Neuronal stem cell (in vitro differentiated cells): Measurements from ENCODE around the gene GNG13.

ENCODE experiments used
- DNase-seq: peaks from one replicate; pipeline ENCODE4 v3.0.0-alpha.2; 2013; ENCODE audit warnings: low spot score
- H2AFZ ChIP-seq: one replicate; pipeline ENCODE4 v1.6.1; 2013; ENCODE audit warnings: mild to moderate bottlenecking, low read length, inconsistent platforms
- H2AK5ac ChIP-seq: 2 replicates; pipeline ENCODE4 v1.6.1; 2013; ENCODE audit warnings: low read depth, mild to moderate bottlenecking, inconsistent platforms, low read length, moderate library complexity, mixed read lengths
- H2BK120ac ChIP-seq: 2 replicates; pipeline ENCODE4 v1.6.1; 2013; ENCODE audit warnings: low read depth, mild to moderate bottlenecking, inconsistent platforms, low read length, moderate library complexity, mixed read lengths
- H2BK12ac ChIP-seq: one replicate; pipeline ENCODE4 v1.6.1; 2013; ENCODE audit warnings: low read length, inconsistent platforms
- H2BK15ac ChIP-seq: 2 replicates; pipeline ENCODE4 v1.6.1; 2013; ENCODE audit warnings: mild to moderate bottlenecking, low read length, inconsistent platforms, mixed read lengths
- H2BK5ac ChIP-seq: one replicate; pipeline ENCODE4 v1.6.1; 2013; ENCODE audit warnings: inconsistent platforms, mild to moderate bottlenecking, low read length, moderate library complexity
- H3K14ac ChIP-seq: one replicate; pipeline ENCODE4 v1.6.1; 2013; ENCODE audit warnings: low read length, inconsistent platforms
- H3K18ac ChIP-seq: 2 replicates; pipeline ENCODE4 v1.6.1; 2013; ENCODE audit warnings: low read length, inconsistent platforms
- H3K23ac ChIP-seq: 2 replicates; pipeline ENCODE4 v1.6.1; 2013; ENCODE audit warnings: low read depth, mild to moderate bottlenecking, mixed read lengths, low read length, inconsistent platforms; ENCODE audit not compliant: poor library complexity
- H3K27ac ChIP-seq: replicated peaks from 3 replicates; pipeline ENCODE4 v1.5.1; 2013; ENCODE audit warnings: low read length, inconsistent platforms
- H3K27me3 ChIP-seq, 3 experiments: 2 replicates each; pipeline ENCODE4 v1.6.1; 2013; ENCODE audit warnings: low read length in 3 of 3, mild to moderate bottlenecking in 2 of 3, inconsistent platforms in 1 of 3, low read depth in 1 of 3, mixed read lengths in 1 of 3, moderate library complexity in 1 of 3; ENCODE audit not compliant: control insufficient read depth in 3 of 3, insufficient read depth in 3 of 3
- H3K36me3 ChIP-seq, 2 donors: replicated peaks in 1 of 2; 2 replicates each; pipeline ENCODE4 v1.6.1; 2013; ENCODE audit warnings: low read length in 2 of 2; ENCODE audit not compliant: control insufficient read depth in 2 of 2, insufficient read depth in 2 of 2
- H3K4ac ChIP-seq: 2 replicates; pipeline ENCODE4 v1.6.1; 2013; ENCODE audit warnings: inconsistent platforms, mild to moderate bottlenecking, low read length, moderate library complexity
- H3K4me1 ChIP-seq, 2 donors: 1 replicate in 1 of 2; 2 replicates in 1 of 2; pipeline ENCODE4 v1.6.1; 2013; ENCODE audit warnings: low read length in 2 of 2, low read depth in 1 of 2; ENCODE audit not compliant: control insufficient read depth in 2 of 2, insufficient read depth in 1 of 2
- H3K4me2 ChIP-seq: one replicate; pipeline ENCODE4 v1.6.1; 2013; ENCODE audit warnings: mild to moderate bottlenecking, low read length, inconsistent platforms; ENCODE audit not compliant: insufficient read depth, poor library complexity, severe bottlenecking
- H3K4me3 ChIP-seq, 2 donors: 2 replicates each; pipeline ENCODE4 v1.5.1; 2013; ENCODE audit warnings: low read length in 2 of 2, mild to moderate bottlenecking in 2 of 2, inconsistent platforms in 1 of 2, moderate library complexity in 1 of 2
- H3K79me1 ChIP-seq: one replicate; pipeline ENCODE4 v1.6.1; 2013; ENCODE audit warnings: low read depth, mild to moderate bottlenecking, inconsistent platforms, low read length, moderate library complexity
- H3K9ac ChIP-seq: one replicate; pipeline ENCODE4 v1.6.1; 2013; ENCODE audit warnings: mild to moderate bottlenecking, low read depth, low read length, inconsistent platforms; ENCODE audit not compliant: poor library complexity
- H3K9me3 ChIP-seq, 2 donors: replicated peaks in 1 of 2; 2 replicates each; pipeline versions ENCODE3 to v1.6.1; 2013; ENCODE audit warnings: low read length in 2 of 2, mild to moderate bottlenecking in 2 of 2, inconsistent platforms in 1 of 2, low read depth in 1 of 2, mixed read lengths in 1 of 2, moderate library complexity in 1 of 2; ENCODE audit not compliant: control insufficient read depth in 2 of 2, insufficient read depth in 1 of 2
- H4K8ac ChIP-seq: one replicate; pipeline ENCODE4 v1.6.1; 2013; ENCODE audit warnings: low read depth, mild to moderate bottlenecking, inconsistent platforms, low read length, moderate library complexity
- H4K91ac ChIP-seq: one replicate; pipeline ENCODE4 v1.6.1; 2013; ENCODE audit warnings: low read length, low read depth, mild to moderate bottlenecking, inconsistent platforms; ENCODE audit not compliant: poor library complexity
- WGBS, 2 donors: extraction: QIAGEN DNeasy Blood & Tissue Kit; methylation state at CpG; one replicate each; pipeline ENCODE4 v1.1.7; 2013; ENCODE audit warnings: missing lambda C conversion rate in 2 of 2, mixed read lengths in 1 of 2; ENCODE audit not compliant: insufficient read length in 2 of 2, insufficient replicate concordance in 1 of 2; ENCODE audit errors: extremely low coverage in 2 of 2; 5-methylcytosine and 5-hydroxymethylcytosine counted together

GNG13 gene

GRCh38 chr16:805474-805873 lies 4.9 kb upstream of the GNG13 start:
- Histone ChIP-seq H3K9ac (no peak overlapping the region), H2BK5ac (no peak overlapping the region), H2BK15ac (no peak overlapping the region), H4K8ac (no peak overlapping the region), H3K27me3 (peaks cover 0 to 34% (median 7%) of the 10 kb centered on the region in 3 experiments), H3K4me2 (no peak overlapping the region), H3K4ac (no peak overlapping the region), H2BK120ac (no peak overlapping the region), H3K18ac (no peak overlapping the region), H2BK12ac (no peak overlapping the region), H2AK5ac (peak overlapping the region; percentile 46), H3K79me1 (peaks cover 5% of the 10 kb centered on the region), H3K23ac (no peak overlapping the region), H4K91ac (no peak overlapping the region), H3K14ac (no peak overlapping the region), H3K36me3 (no peaks in the 10 kb centered on the region), H2AFZ (no peak overlapping the region), H3K4me1 (peaks cover 9 to 10% of the 10 kb centered on the region in 2 donors), H3K27ac (no peak overlapping the region), H3K9me3 (peaks cover 5 to 7% of the 10 kb centered on the region in 2 donors), H3K4me3 (no peak overlapping the region)
- no peak for DNase-seq
- WGBS, 2 donors = no CpG with 5 or more reads among the region's 17 CpGs

- no peak overlapping the region for H2BK120ac ChIP-seq
- H3K27ac ChIP-seq = no peak overlapping the region
- no peak overlapping the region for H2BK5ac ChIP-seq
- H3K18ac ChIP-seq = no peak overlapping the region
- H3K36me3 ChIP-seq = no peaks in the 10 kb centered on the region
- no peak overlapping the region for H3K4me3 ChIP-seq
- no peak overlapping the region for H3K4ac ChIP-seq
- H2BK15ac ChIP-seq = no peak overlapping the region
- H3K9ac ChIP-seq = no peak overlapping the region
- H4K91ac ChIP-seq = no peak overlapping the region
- H4K8ac ChIP-seq = no peak overlapping the region
- peaks cover 5% of the 10 kb centered on the region for H3K79me1 ChIP-seq
- H2AK5ac ChIP-seq = no peak overlapping the region
- no peak overlapping the region for H2AFZ ChIP-seq
- peaks cover 13 to 15% of the 10 kb centered on the region in 2 donors for H3K4me1 ChIP-seq
- no peak overlapping the region for H3K23ac ChIP-seq
- H3K9me3 ChIP-seq = peaks cover 2 to 7% of the 10 kb centered on the region in 2 donors
- H3K4me2 ChIP-seq = no peak overlapping the region
- WGBS, 2 donors = no CpG with 5 or more reads among the region's 33 CpGs
- no peak overlapping the region for H3K14ac ChIP-seq
- H2BK12ac ChIP-seq = no peak overlapping the region
- DNase-seq = no peak
- peaks cover 0 to 39% (median 13%) of the 10 kb centered on the region in 3 experiments for H3K27me3 ChIP-seq
These were observed 3.9 kb upstream of the GNG13 start for GRCh38 chr16:804193-805048.

- H2AFZ ChIP-seq = no peak overlapping the region
These were observed 3.2 kb upstream of the GNG13 start for GRCh38 chr16:803754-804080.

GRCh38 chr16:802914-803753 lies 2.6 kb upstream of the GNG13 start:
- peak overlapping the region; percentile 79 for H2AK5ac ChIP-seq
- H3K79me1 ChIP-seq = peaks cover 5% of the 10 kb centered on the region
- peak overlapping the region; percentile 64 for H3K18ac ChIP-seq
- H2BK5ac ChIP-seq = no peak overlapping the region
- no CpG with 5 or more reads among the region's 33 CpGs for WGBS, 2 donors
- H3K4me1 ChIP-seq = peaks cover 13 to 15% of the 10 kb centered on the region in 2 donors
- H2AFZ ChIP-seq = no peak overlapping the region
- no peak overlapping the region for H3K4me2 ChIP-seq
- no peak overlapping the region for H3K27ac ChIP-seq
- H2BK12ac ChIP-seq = peak overlapping the region; percentile 41
- no peak overlapping the region for H3K4ac ChIP-seq
- peak overlapping the region; percentile 88 for H2BK15ac ChIP-seq
- no peaks in the 10 kb centered on the region for H3K36me3 ChIP-seq
- H3K9me3 ChIP-seq = no peaks in the 10 kb centered on the region
- H3K27me3 ChIP-seq = peaks cover 0 to 40% (median 13%) of the 10 kb centered on the region in 3 experiments
- no peak for DNase-seq
- no peak overlapping the region for H4K8ac ChIP-seq
- H3K9ac ChIP-seq = no peak overlapping the region
- no peak overlapping the region for H4K91ac ChIP-seq
- H2BK120ac ChIP-seq = no peak overlapping the region
- H3K23ac ChIP-seq = peak overlapping the region; percentile 67
- peak overlapping the region in 1 of 2 donors; percentile 9 for H3K4me3 ChIP-seq
- H3K14ac ChIP-seq = no peak overlapping the region

More at GRCh38 chr16:803754-804080, 3.2 kb upstream of the GNG13 start:
- H3K23ac ChIP-seq = peak overlapping the region; percentile 65
- no peak overlapping the region for H3K4ac ChIP-seq
- no peak overlapping the region for H2BK5ac ChIP-seq
- H3K4me1 ChIP-seq = peaks cover 13 to 15% of the 10 kb centered on the region in 2 donors
- whole genome bisulfite sequencing, 2 donors = no CpG with 5 or more reads among the region's 8 CpGs
- no peak overlapping the region for H3K18ac ChIP-seq
- peaks cover 0 to 40% (median 13%) of the 10 kb centered on the region in 3 experiments for H3K27me3 ChIP-seq
- H2BK120ac ChIP-seq = no peak overlapping the region
- H4K8ac ChIP-seq = no peak overlapping the region
- no peak overlapping the region for H2BK12ac ChIP-seq
- no peak overlapping the region for H3K9ac ChIP-seq
- H3K14ac ChIP-seq = no peak overlapping the region
- no peaks in the 10 kb centered on the region for H3K36me3 ChIP-seq
- no peak overlapping the region for H2AK5ac ChIP-seq
- peaks cover 5% of the 10 kb centered on the region for H3K79me1 ChIP-seq
- peaks cover 0 to 3% of the 10 kb centered on the region in 2 donors for H3K9me3 ChIP-seq
- H3K27ac ChIP-seq = no peak overlapping the region
- H3K4me3 ChIP-seq = no peak overlapping the region
- DNase-seq = no peak
- H3K4me2 ChIP-seq = no peak overlapping the region
- H4K91ac ChIP-seq = no peak overlapping the region
- H2BK15ac ChIP-seq = peak overlapping the region; percentile 37
